ENCODE results near the gene PWWP2A.

Gene PWWP2A

GRCh38 chr5:160166069-160166972 is 47.1 kb upstream of the PWWP2A start:
- no peaks in the 10 kb centered on the region for H3K9me3 ChIP-seq (ENCODE audit: insufficient read depth, low read depth, low read length)
- no peaks in the 10 kb centered on the region for H3K79me2 ChIP-seq (ENCODE audit: insufficient read depth, low read length)
- H3F3A ChIP-seq (ENCODE audit: low read depth): no peaks in the 10 kb centered on the region
- no peaks in the 10 kb centered on the region for H4K20me1 ChIP-seq (ENCODE audit: insufficient read depth, low read length, poor library complexity, severe bottlenecking)
- no peaks in the 10 kb centered on the region for H3K27me3 ChIP-seq (ENCODE audit: insufficient read depth, low read length, poor library complexity, severe bottlenecking)
- no peaks in the 10 kb centered on the region for H3K36me3 ChIP-seq (ENCODE audit: insufficient read depth, low read length)
- H3K4me3 ChIP-seq (ENCODE audit: low read length, poor library complexity, severe bottlenecking): no peak overlapping the region
- TF ChIP-seq EZH2phosphoT487 (IDR thresholded peaks at IDR 0.05; ENCODE audit: borderline replicate concordance) (no peak), CTCF (conservative IDR thresholded peaks at IDR 0.05; ENCODE audit: low read length) (no peak)
- H3K4me2 ChIP-seq (ENCODE audit: low read depth, low read length, poor library complexity, severe bottlenecking): no peak overlapping the region
- no peak overlapping the region for H3K9ac ChIP-seq (ENCODE audit: low read depth, low read length, poor library complexity, severe bottlenecking)
- no peaks in the 10 kb centered on the region for H3K4me1 ChIP-seq (ENCODE audit: insufficient read depth, low read length, poor library complexity, severe bottlenecking)
- H2AFZ ChIP-seq (ENCODE audit: low read length): no peak overlapping the region
- no peaks in the 10 kb centered on the region for H3K9me2 ChIP-seq (replicated peaks; ENCODE audit: low read depth, low read length)

GRCh38 chr5:160165137-160166068 is 46.2 kb upstream of the PWWP2A start:
- Histone ChIP-seq H3K4me3 (ENCODE audit: low read length, poor library complexity, severe bottlenecking) (no peak overlapping the region), H3K9ac (ENCODE audit: low read depth, low read length, poor library complexity, severe bottlenecking) (no peak overlapping the region), H3K79me2 (ENCODE audit: insufficient read depth, low read length) (no peaks in the 10 kb centered on the region), H3K9me3 (ENCODE audit: insufficient read depth, low read depth, low read length) (no peaks in the 10 kb centered on the region), H4K20me1 (ENCODE audit: insufficient read depth, low read length, poor library complexity, severe bottlenecking) (no peaks in the 10 kb centered on the region), H2AFZ (ENCODE audit: low read length) (no peak overlapping the region), H3K4me2 (ENCODE audit: low read depth, low read length, poor library complexity, severe bottlenecking) (no peak overlapping the region), H3K4me1 (ENCODE audit: insufficient read depth, low read length, poor library complexity, severe bottlenecking) (no peaks in the 10 kb centered on the region), H3K9me2 (replicated peaks; ENCODE audit: low read depth, low read length) (no peaks in the 10 kb centered on the region), H3F3A (ENCODE audit: low read depth) (no peaks in the 10 kb centered on the region), H3K27me3 (ENCODE audit: insufficient read depth, low read length, poor library complexity, severe bottlenecking) (no peaks in the 10 kb centered on the region), H3K36me3 (ENCODE audit: insufficient read depth, low read length) (no peaks in the 10 kb centered on the region)
- TF ChIP-seq CTCF (conservative IDR thresholded peaks at IDR 0.05; ENCODE audit: low read length) (no peak), EZH2phosphoT487 (IDR thresholded peaks at IDR 0.05; ENCODE audit: borderline replicate concordance) (no peak)

- H2AFZ ChIP-seq (ENCODE audit: low read length): no peak overlapping the region
- H3K9ac ChIP-seq (ENCODE audit: low read depth, low read length, poor library complexity, severe bottlenecking): no peak overlapping the region
- H4K20me1 ChIP-seq (ENCODE audit: insufficient read depth, low read length, poor library complexity, severe bottlenecking): no peaks in the 10 kb centered on the region
- H3K36me3 ChIP-seq (ENCODE audit: insufficient read depth, low read length): no peaks in the 10 kb centered on the region
- H3K4me3 ChIP-seq (ENCODE audit: low read length, poor library complexity, severe bottlenecking): no peak overlapping the region
- no peaks in the 10 kb centered on the region for H3F3A ChIP-seq (ENCODE audit: low read depth)
- no peaks in the 10 kb centered on the region for H3K4me1 ChIP-seq (ENCODE audit: insufficient read depth, low read length, poor library complexity, severe bottlenecking)
- H3K4me2 ChIP-seq (ENCODE audit: low read depth, low read length, poor library complexity, severe bottlenecking): no peak overlapping the region
- no peaks in the 10 kb centered on the region for H3K79me2 ChIP-seq (ENCODE audit: insufficient read depth, low read length)
- H3K9me2 ChIP-seq (replicated peaks; ENCODE audit: low read depth, low read length): no peaks in the 10 kb centered on the region
- no peaks in the 10 kb centered on the region for H3K9me3 ChIP-seq (ENCODE audit: insufficient read depth, low read depth, low read length)
- H3K27me3 ChIP-seq (ENCODE audit: insufficient read depth, low read length, poor library complexity, severe bottlenecking): no peaks in the 10 kb centered on the region
- TF ChIP-seq CTCF (conservative IDR thresholded peaks at IDR 0.05; ENCODE audit: low read length) (no peak), EZH2phosphoT487 (IDR thresholded peaks at IDR 0.05; ENCODE audit: borderline replicate concordance) (no peak)
Measured at GRCh38 chr5:160162910-160163309, 43.7 kb upstream of the PWWP2A start.
